HepG2 (cell line): Measurements from ENCODE around the gene PHLPP2. TPM values are rescaled to one million over a fixed set of nuclear protein-coding genes. Genes with fewer than 3 reads are reported as not detected.

ENCODE experiments used
- ATAC-seq: fragments of 200-7000 bp; cut with Tn5 transposase; 3 replicates; pipeline ENCODE4 v1.9.1; 2020; ENCODE audit warnings: mild to moderate bottlenecking, moderate library complexity
- BruUV-seq: library from RNA; stranded (reverse); fragments of 400-500 nt; replicated peaks from 2 replicates; lab custom pipeline; 2021; lab: Mats Ljungman, UMichigan
- CTCF ChIA-PET: fragments of 300-600 bp; formaldehyde crosslinking; extraction: SDS; loops from one replicate; lab custom pipeline; 2021; ENCODE audit warnings: low total read pairs, inconsistent platforms, low intra/inter-chr PET ratio; lab: Yijun Ruan, JAX
- POLR2A ChIA-PET: fragments of 350-600 bp; sonication (Branson Sonifier 250); formaldehyde crosslinking; loops from one replicate; lab custom pipeline; 2020; ENCODE audit warnings: antibody characterized with exemption, inconsistent platforms; lab: Yijun Ruan, JAX
- DNase-seq: peaks from one replicate; pipeline ENCODE4 v3.0.0-alpha.2; 2015; ENCODE audit warnings: low spot score
- FAIRE-seq: peaks from 3 replicates; lab custom pipeline; 2011; peaks lifted over from hg19 to GRCh38; lab: Jason Lieb, UNC
- H2AFZ ChIP-seq: one replicate; pipeline ENCODE4 v1.6.1; 2011; ENCODE audit warnings: low read length, inconsistent platforms
- H3K27ac ChIP-seq: fragments of 300-600 bp; 3 replicates; pipeline ENCODE4 v1.8.0; 2011; ENCODE audit warnings: mixed run types, mild to moderate bottlenecking, mixed read lengths, low read length, inconsistent platforms; ENCODE audit not compliant: insufficient read depth; ENCODE audit errors: extremely low read length
- H3K27me3 ChIP-seq, 2 experiments: fragments of 200-600 bp in 1 of 2; 2 replicates in 1 of 2; 3 replicates in 1 of 2; pipeline versions ENCODE4 v1.6.0 to v1.8.0; 2011; ENCODE audit warnings: low read length in 2 of 2, mild to moderate bottlenecking in 2 of 2, moderate library complexity in 2 of 2, inconsistent platforms in 1 of 2; ENCODE audit not compliant: insufficient read depth in 2 of 2, control insufficient read depth in 1 of 2
- H3K36me3 ChIP-seq, 2 experiments: fragments of 200-600 bp in 1 of 2; replicated peaks in 1 of 2; 2 replicates in 1 of 2; 3 replicates in 1 of 2; pipeline versions ENCODE4 v1.5.1 to v1.8.0; 2011; ENCODE audit warnings: low read length in 2 of 2, inconsistent platforms in 1 of 2; ENCODE audit not compliant: insufficient read depth in 2 of 2, control insufficient read depth in 1 of 2
- H3K4me1 ChIP-seq: 2 replicates; pipeline ENCODE4 v1.5.1; 2012; ENCODE audit warnings: low read length, inconsistent platforms; ENCODE audit not compliant: insufficient read depth
- H3K4me2 ChIP-seq: 2 replicates; pipeline ENCODE4 v1.6.0; 2011; ENCODE audit warnings: low read depth, low read length, inconsistent platforms
- H3K4me3 ChIP-seq, 3 experiments: fragments of 200-600 bp in 1 of 3; sonication (generic), shearing (Covaris generic) in 1 of 3; replicated peaks in 1 of 3; 2 replicates each; pipeline ENCODE4 v1.5.1; 2011 to 2016; ENCODE audit warnings: low read length in 3 of 3, inconsistent platforms in 2 of 3, low read depth in 2 of 3, mild to moderate bottlenecking in 2 of 3, control low read depth in 1 of 3, mixed read lengths in 1 of 3; ENCODE audit not compliant: insufficient read depth in 1 of 3
- H3K79me2 ChIP-seq: one replicate; pipeline ENCODE4 v1.6.1; 2011; ENCODE audit warnings: low read length, inconsistent platforms; ENCODE audit not compliant: insufficient read depth
- H3K9ac ChIP-seq: 2 replicates; pipeline ENCODE4 v1.6.0; 2011; ENCODE audit warnings: mild to moderate bottlenecking, low read depth, low read length, inconsistent platforms; ENCODE audit not compliant: insufficient read depth
- H3K9me3 ChIP-seq: 2 replicates; pipeline ENCODE4 v1.5.1; 2012; ENCODE audit warnings: mild to moderate bottlenecking, low read length
- H4K20me1 ChIP-seq: 2 replicates; pipeline ENCODE4 v1.6.0; 2011; ENCODE audit warnings: inconsistent platforms, mild to moderate bottlenecking, low read length, moderate library complexity; ENCODE audit not compliant: insufficient read depth
- HDAC6 ChIP-seq: fragments of 200-600 bp; sonication (generic); IDR thresholded peaks from 2 replicates; pipeline ENCODE4 v1.7.0; 2017; ENCODE audit warnings: mild to moderate bottlenecking, antibody characterized with exemption, low read length, low read depth
- SIX1 ChIP-seq: sonication (generic); formaldehyde crosslinking; IDR thresholded peaks from 2 replicates; pipeline ENCODE4 v1.4.0; 2020; ENCODE audit warnings: missing genetic modification reagents, borderline replicate concordance
- TBL1XR1 ChIP-seq: fragments of 150-350 bp; IDR thresholded peaks from 2 replicates; pipeline ENCODE4 v1.6.1; 2014; ENCODE audit warnings: borderline replicate concordance, low read length; ENCODE audit not compliant: partially characterized antibody
- ZFP62 ChIP-seq: sonication (generic); formaldehyde crosslinking; IDR thresholded peaks from 2 replicates; pipeline ENCODE4 v1.4.0; 2020; ENCODE audit warnings: missing genetic modification reagents
- ZNF3 ChIP-seq: IDR thresholded peaks from 2 replicates; pipeline ENCODE4 v1.7.0; 2017; ENCODE audit warnings: inconsistent platforms
- ZNF616 ChIP-seq: sonication (generic); formaldehyde crosslinking; IDR thresholded peaks from 2 replicates; pipeline ENCODE4 v1.5.0; 2020; ENCODE audit warnings: low read depth, mild to moderate bottlenecking, missing genetic modification reagents
- ZNF83 ChIP-seq: sonication (generic); formaldehyde crosslinking; IDR thresholded peaks from 2 replicates; pipeline ENCODE4 v1.4.0; 2020; ENCODE audit warnings: missing genetic modification reagents, mild to moderate bottlenecking, borderline replicate concordance
- WGBS: methylation state at CpG from one replicate; pipeline ENCODE4 v1.1.6; 2017; ENCODE audit warnings: low lambda C conversion rate; 5-methylcytosine and 5-hydroxymethylcytosine counted together
- in situ Hi-C: cut with HindIII; loops from 2 replicates; pipeline ENCODE4 v1.10.0; 2017; ENCODE audit warnings: low pct_unique_long_range_greater_than_20kb; ENCODE audit not compliant: extremely low pct_ligation_motif_present
- intact Hi-C: fragments of 100-400 bp; cut with micrococcal nuclease; formaldehyde crosslinking; loops from one replicate; pipeline ENCODE4 v1.10.0; 2022; ENCODE audit not compliant: unreplicated experiment
- polyA plus RNA-seq, 8 experiments: library from polyadenylated mRNA; depleted of rRNA in 3 of 8; stranded (reverse) in 7 of 8; unstranded in 1 of 8; fragments of >200 nt; fragmentation: Illumina TruSeq in 4 of 8; extraction: Trizol in 4 of 8; gene quantifications; 2 replicates each; pipeline versions ENCODE4 v1.2.1 to v1.2.3, GENCODE V29; 2011 to 2016; ENCODE audit warnings: low read depth in 4 of 8, missing spikeins in 1 of 8, mixed read lengths in 1 of 8; ENCODE audit not compliant: insufficient read depth in 1 of 8
- total RNA-seq, 5 experiments: library from RNA; depleted of rRNA; stranded (reverse); fragments of >200 nt; fragmentation: Illumina TruSeq; extraction: Trizol; gene quantifications; 2 replicates each; pipeline ENCODE4 v1.2.3, GENCODE V29; 2016; ENCODE audit warnings: low read depth in 1 of 5
- TF ChIP-seq, protein P1 (sequence below), 2 experiments: sonication (generic) in 1 of 2; formaldehyde crosslinking in 1 of 2; IDR thresholded peaks; 2 replicates each; pipeline versions ENCODE4 v1.5.1 to v1.6.1; 2011 to 2020; ENCODE audit warnings: borderline replicate concordance in 1 of 2, low read depth in 1 of 2, low read length in 1 of 2, mild to moderate bottlenecking in 1 of 2, missing genetic modification reagents in 1 of 2, moderate library complexity in 1 of 2
- TF ChIP-seq, protein P2 (sequence below): conservative IDR thresholded peaks from 2 replicates; pipeline ENCODE4 v1.6.1; 2018; ENCODE audit warnings: missing genetic modification reagents
- TF ChIP-seq, protein P3 (sequence below): sonication (generic); formaldehyde crosslinking; conservative IDR thresholded peaks from 2 replicates; pipeline ENCODE4 v1.8.0; 2022; ENCODE audit warnings: missing genetic modification reagents
- TF ChIP-seq, protein P4 (sequence below): IDR thresholded peaks from 2 replicates; pipeline ENCODE4 v1.6.1; 2012; ENCODE audit warnings: low read length, improper control_type of control experiment

Gene PHLPP2
- total and polyA plus RNA-seq, 2 of the 13 experiments (the other 11 are each of a cell fraction or from before 2014, with no cell fraction given): 8.9 TPM

DNA sequence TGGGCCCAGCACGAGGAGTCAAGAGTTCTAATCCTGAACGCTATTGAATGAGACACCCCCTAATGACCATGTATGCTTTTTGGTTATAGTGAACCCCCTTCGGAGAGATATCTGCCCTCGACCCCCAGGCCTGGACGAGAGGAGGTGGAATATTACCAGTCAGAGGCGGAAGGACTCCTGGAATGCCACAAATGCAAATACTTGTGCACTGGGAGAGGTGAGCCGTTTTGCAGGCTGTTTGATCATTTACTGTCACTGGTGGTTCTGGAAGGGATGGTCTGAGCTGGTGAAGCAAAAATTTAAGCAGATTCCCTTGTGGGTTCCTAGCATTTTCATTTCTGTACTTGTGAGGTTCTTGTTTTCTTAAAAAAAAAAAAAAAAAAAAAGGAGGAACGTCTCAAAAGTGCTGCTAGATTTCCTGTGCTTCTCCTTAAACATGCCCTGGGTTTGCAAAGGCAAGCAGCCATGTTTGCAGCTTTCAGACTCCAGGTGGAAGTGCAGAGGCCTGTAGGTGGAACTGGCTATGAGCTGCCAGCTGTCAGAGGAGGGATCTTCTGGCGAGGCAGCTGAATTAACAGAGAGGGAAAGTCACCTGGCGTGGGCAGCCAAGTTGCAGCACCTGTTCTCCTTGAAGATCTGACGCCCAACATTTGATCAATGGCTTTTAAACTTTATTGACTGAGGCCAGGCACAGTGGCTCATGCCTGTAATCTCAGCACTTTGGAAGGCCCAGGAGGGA, 95.1 kb downstream of the PHLPP2 start:
- no peak overlapping the region for H2AFZ ChIP-seq
- no peak for FAIRE-seq
- ChIA-PET POLR2A (no interaction called here), CTCF (no interaction called here)
- no peak overlapping the region for H3K9ac ChIP-seq
- in situ Hi-C loops: no loop called here
- no peak overlapping the region for H3K27ac ChIP-seq
- no peaks in the 10 kb centered on the region for H3K79me2 ChIP-seq
- 82% methylated on average over 11 of the region's 11 CpGs for WGBS
- no peak overlapping the region for H3K4me2 ChIP-seq
- intact Hi-C loops: no loop called here
- BruUV-seq: no TSS peak
- no peaks in the 10 kb centered on the region; a peak in 1 of 5 replicates for H3K27me3 ChIP-seq
- H4K20me1 ChIP-seq: no peaks in the 10 kb centered on the region
- no peak for DNase-seq
- no peaks in the 10 kb centered on the region for H3K9me3 ChIP-seq
- H3K4me1 ChIP-seq: peaks cover 29% of the 10 kb centered on the region
- H3K36me3 ChIP-seq: no peaks in the 10 kb centered on the region; a peak in 1 of 5 replicates
- no peak overlapping the region for H3K4me3 ChIP-seq
- ATAC-seq: no peak
- TF ChIP-seq ZFP62 (CRISPR knock-in tag): no peak
- TF ChIP-seq, protein P1, sequence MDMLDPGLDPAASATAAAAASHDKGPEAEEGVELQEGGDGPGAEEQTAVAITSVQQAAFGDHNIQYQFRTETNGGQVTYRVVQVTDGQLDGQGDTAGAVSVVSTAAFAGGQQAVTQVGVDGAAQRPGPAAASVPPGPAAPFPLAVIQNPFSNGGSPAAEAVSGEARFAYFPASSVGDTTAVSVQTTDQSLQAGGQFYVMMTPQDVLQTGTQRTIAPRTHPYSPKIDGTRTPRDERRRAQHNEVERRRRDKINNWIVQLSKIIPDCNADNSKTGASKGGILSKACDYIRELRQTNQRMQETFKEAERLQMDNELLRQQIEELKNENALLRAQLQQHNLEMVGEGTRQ (IDR thresholded peaks at IDR 0.05; ENCODE audit: low read depth, low read length): no peak
- TF ChIP-seq, protein P1 (CRISPR knock-in tag; IDR thresholded peaks at IDR 0.05; ENCODE audit: borderline replicate concordance): no peak
- no peak for TF ChIP-seq TBL1XR1
- no peak for TF ChIP-seq HDAC6
- TF ChIP-seq SIX1: no peak
- TF ChIP-seq ZNF616: no peak
- TF ChIP-seq, protein P2, sequence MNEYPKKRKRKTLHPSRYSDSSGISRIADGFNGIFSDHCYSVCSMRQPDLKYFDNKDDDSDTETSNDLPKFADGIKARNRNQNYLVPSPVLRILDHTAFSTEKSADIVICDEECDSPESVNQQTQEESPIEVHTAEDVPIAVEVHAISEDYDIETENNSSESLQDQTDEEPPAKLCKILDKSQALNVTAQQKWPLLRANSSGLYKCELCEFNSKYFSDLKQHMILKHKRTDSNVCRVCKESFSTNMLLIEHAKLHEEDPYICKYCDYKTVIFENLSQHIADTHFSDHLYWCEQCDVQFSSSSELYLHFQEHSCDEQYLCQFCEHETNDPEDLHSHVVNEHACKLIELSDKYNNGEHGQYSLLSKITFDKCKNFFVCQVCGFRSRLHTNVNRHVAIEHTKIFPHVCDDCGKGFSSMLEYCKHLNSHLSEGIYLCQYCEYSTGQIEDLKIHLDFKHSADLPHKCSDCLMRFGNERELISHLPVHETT: no peak
- TF ChIP-seq, protein P3, sequence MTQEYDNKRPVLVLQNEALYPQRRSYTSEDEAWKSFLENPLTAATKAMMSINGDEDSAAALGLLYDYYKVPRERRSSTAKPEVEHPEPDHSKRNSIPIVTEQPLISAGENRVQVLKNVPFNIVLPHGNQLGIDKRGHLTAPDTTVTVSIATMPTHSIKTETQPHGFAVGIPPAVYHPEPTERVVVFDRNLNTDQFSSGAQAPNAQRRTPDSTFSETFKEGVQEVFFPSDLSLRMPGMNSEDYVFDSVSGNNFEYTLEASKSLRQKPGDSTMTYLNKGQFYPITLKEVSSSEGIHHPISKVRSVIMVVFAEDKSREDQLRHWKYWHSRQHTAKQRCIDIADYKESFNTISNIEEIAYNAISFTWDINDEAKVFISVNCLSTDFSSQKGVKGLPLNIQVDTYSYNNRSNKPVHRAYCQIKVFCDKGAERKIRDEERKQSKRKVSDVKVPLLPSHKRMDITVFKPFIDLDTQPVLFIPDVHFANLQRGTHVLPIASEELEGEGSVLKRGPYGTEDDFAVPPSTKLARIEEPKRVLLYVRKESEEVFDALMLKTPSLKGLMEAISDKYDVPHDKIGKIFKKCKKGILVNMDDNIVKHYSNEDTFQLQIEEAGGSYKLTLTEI (CRISPR knock-in tag): no peak
- TF ChIP-seq ZNF83 (CRISPR knock-in tag): no peak
- TF ChIP-seq ZNF3 (CRISPR knock-in tag): no peak
- TF ChIP-seq, protein P4, sequence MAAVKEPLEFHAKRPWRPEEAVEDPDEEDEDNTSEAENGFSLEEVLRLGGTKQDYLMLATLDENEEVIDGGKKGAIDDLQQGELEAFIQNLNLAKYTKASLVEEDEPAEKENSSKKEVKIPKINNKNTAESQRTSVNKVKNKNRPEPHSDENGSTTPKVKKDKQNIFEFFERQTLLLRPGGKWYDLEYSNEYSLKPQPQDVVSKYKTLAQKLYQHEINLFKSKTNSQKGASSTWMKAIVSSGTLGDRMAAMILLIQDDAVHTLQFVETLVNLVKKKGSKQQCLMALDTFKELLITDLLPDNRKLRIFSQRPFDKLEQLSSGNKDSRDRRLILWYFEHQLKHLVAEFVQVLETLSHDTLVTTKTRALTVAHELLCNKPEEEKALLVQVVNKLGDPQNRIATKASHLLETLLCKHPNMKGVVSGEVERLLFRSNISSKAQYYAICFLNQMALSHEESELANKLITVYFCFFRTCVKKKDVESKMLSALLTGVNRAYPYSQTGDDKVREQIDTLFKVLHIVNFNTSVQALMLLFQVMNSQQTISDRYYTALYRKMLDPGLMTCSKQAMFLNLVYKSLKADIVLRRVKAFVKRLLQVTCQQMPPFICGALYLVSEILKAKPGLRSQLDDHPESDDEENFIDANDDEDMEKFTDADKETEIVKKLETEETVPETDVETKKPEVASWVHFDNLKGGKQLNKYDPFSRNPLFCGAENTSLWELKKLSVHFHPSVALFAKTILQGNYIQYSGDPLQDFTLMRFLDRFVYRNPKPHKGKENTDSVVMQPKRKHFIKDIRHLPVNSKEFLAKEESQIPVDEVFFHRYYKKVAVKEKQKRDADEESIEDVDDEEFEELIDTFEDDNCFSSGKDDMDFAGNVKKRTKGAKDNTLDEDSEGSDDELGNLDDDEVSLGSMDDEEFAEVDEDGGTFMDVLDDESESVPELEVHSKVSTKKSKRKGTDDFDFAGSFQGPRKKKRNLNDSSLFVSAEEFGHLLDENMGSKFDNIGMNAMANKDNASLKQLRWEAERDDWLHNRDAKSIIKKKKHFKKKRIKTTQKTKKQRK: no peak
